Measurements from ENCODE around the gene SLC3A2. TPM values are rescaled to one million over a fixed set of nuclear protein-coding genes. Genes with fewer than 3 reads are reported as not detected.
A peak's percentile ranks its signal among the peaks of the same experiment; 100 is the strongest.
"Not testable (repeated sequence)": the region's sequence is repeated elsewhere in the genome, so short reads cannot be mapped to it uniquely, and the experiment has no call there.

Gene SLC3A2
- total RNA-seq, 1 experiment from 2014 or later, result 340 TPM

GRCh38 chr11:62933750-62934495 is 53.2 kb downstream of the SLC3A2 start:
- H3K36me3 ChIP-seq (replicated peaks; ENCODE audit: control insufficient read depth, insufficient read depth, low read length), result no peaks in the 10 kb centered on the region
- H3K27me3 ChIP-seq (ENCODE audit: control insufficient read depth, insufficient read depth, low read length), result peaks cover 3% of the 10 kb centered on the region; the same call in 1 of the 2 replicates
- peak; percentile 8 for DNase-seq
- H3K4me3 ChIP-seq (ENCODE audit: insufficient read depth, low read depth, low read length), result no peak overlapping the region

GRCh38 chr11:62934496-62934785 is 53.7 kb downstream of the SLC3A2 start:
- peak; percentile 55 for DNase-seq
- Histone ChIP-seq H3K36me3 (replicated peaks; ENCODE audit: control insufficient read depth, insufficient read depth, low read length) (no peaks in the 10 kb centered on the region), H3K27me3 (ENCODE audit: control insufficient read depth, insufficient read depth, low read length) (peaks cover 2% of the 10 kb centered on the region; the same call in 1 of the 2 replicates), H3K4me3 (ENCODE audit: insufficient read depth, low read depth, low read length) (no peak overlapping the region)

GRCh38 chr11:62937528-62937927 is 56.8 kb downstream of the SLC3A2 start:
- H3K36me3 ChIP-seq (replicated peaks; ENCODE audit: control insufficient read depth, insufficient read depth, low read length); H3K4me3 ChIP-seq (ENCODE audit: insufficient read depth, low read depth, low read length); DNase-seq; H3K27me3 ChIP-seq (ENCODE audit: control insufficient read depth, insufficient read depth, low read length): not testable (repeated sequence)

Other genes with a start within 250 kb of the SLC3A2 start
- gene GANAB, start 234.3 kb upstream of the SLC3A2 start, total RNA-seq (2014; rRNA removed; shearing (Covaris generic)), result 173 and 181 TPM in 2 replicates
- 19.5 and 26.1 TPM in 2 replicates for gene INTS5, start 227.6 kb upstream of the SLC3A2 start, total RNA-seq (2014; rRNA removed; shearing (Covaris generic))
- gene C11orf98, start 215.7 kb upstream of the SLC3A2 start, total RNA-seq (2014; rRNA removed; shearing (Covaris generic)), result 107 and 136 TPM in 2 replicates
- gene CSKMT, start 215.6 kb upstream of the SLC3A2 start, total RNA-seq (2014; rRNA removed; shearing (Covaris generic)), result 24.7 and 38.1 TPM in 2 replicates
- 19.0 and 22.4 TPM in 2 replicates for gene UQCC3, start 209.2 kb upstream of the SLC3A2 start, total RNA-seq (2014; rRNA removed; shearing (Covaris generic))
- gene LBHD1, start 208.6 kb upstream of the SLC3A2 start, total RNA-seq (2014; rRNA removed; shearing (Covaris generic)), result 2.7 and 4.5 TPM in 2 replicates
- 79.2 and 81.2 TPM in 2 replicates for gene UBXN1, start 201.8 kb upstream of the SLC3A2 start, total RNA-seq (2014; rRNA removed; shearing (Covaris generic))
- 0.14 and 0.30 TPM in 2 replicates for gene LRRN4CL, start 191.4 kb upstream of the SLC3A2 start, total RNA-seq (2014; rRNA removed; shearing (Covaris generic))
- 169 and 200 TPM in 2 replicates for gene BSCL2, start 173.5 kb upstream of the SLC3A2 start, total RNA-seq (2014; rRNA removed; shearing (Covaris generic))
- 0.33 and 3.1 TPM in 2 replicates for gene GNG3, start 173.2 kb upstream of the SLC3A2 start, total RNA-seq (2014; rRNA removed; shearing (Covaris generic))
- 7.3 and 10.1 TPM in 2 replicates for gene HNRNPUL2, start 153.4 kb upstream of the SLC3A2 start, total RNA-seq (2014; rRNA removed; shearing (Covaris generic))
- gene TTC9C, start 152.4 kb upstream of the SLC3A2 start, total RNA-seq (2014; rRNA removed; shearing (Covaris generic)), result 45.1 and 63.1 TPM in 2 replicates
- gene ZBTB3, start 126.7 kb upstream of the SLC3A2 start, total RNA-seq (2014; rRNA removed; shearing (Covaris generic)), result 26.8 and 42.0 TPM in 2 replicates
- gene POLR2G, start 119.3 kb upstream of the SLC3A2 start, total RNA-seq (2014; rRNA removed; shearing (Covaris generic)), result 155 and 172 TPM in 2 replicates
- gene TAF6L, start 109.5 kb upstream of the SLC3A2 start, total RNA-seq (2014; rRNA removed; shearing (Covaris generic)), result 32.1 and 42.9 TPM in 2 replicates
- gene TMEM179B, start 93.5 kb upstream of the SLC3A2 start, total RNA-seq (2014; rRNA removed; shearing (Covaris generic)), result 50.1 and 55.2 TPM in 2 replicates
- 30.2 and 42.1 TPM in 2 replicates for gene TMEM223, start 88.9 kb upstream of the SLC3A2 start, total RNA-seq (2014; rRNA removed; shearing (Covaris generic))
- gene NXF1, start 75.5 kb upstream of the SLC3A2 start, total RNA-seq (2014; rRNA removed; shearing (Covaris generic)), result 19.1 and 19.3 TPM in 2 replicates
- 24.0 and 29.0 TPM in 2 replicates for gene STX5, start 48.8 kb upstream of the SLC3A2 start, total RNA-seq (2014; rRNA removed; shearing (Covaris generic))
- gene TEX54, start 48.1 kb upstream of the SLC3A2 start, total RNA-seq (2014; rRNA removed; shearing (Covaris generic)), result not detected in 2 replicates
- 153 and 160 TPM in 2 replicates for gene WDR74, start 41.3 kb upstream of the SLC3A2 start, total RNA-seq (2014; rRNA removed; shearing (Covaris generic))
- gene CHRM1, start 40.5 kb downstream of the SLC3A2 start, total RNA-seq (2014; rRNA removed; shearing (Covaris generic)), result not detected in 2 replicates
- gene SLC22A6, start 104.1 kb downstream of the SLC3A2 start, total RNA-seq (2014; rRNA removed; shearing (Covaris generic)), result not detected in 2 replicates
- not detected in 2 replicates for gene SLC22A8, start 134.9 kb downstream of the SLC3A2 start, total RNA-seq (2014; rRNA removed; shearing (Covaris generic))

All from H7 (cell line).